SU-DHL-6 (cell line): Measurements from ENCODE around the gene LRIT1.

Source experiments
- H2AFZ ChIP-seq: fragments of 200-600 bp; sonication (generic); 2 replicates; pipeline ENCODE4 v1.6.1; 2014; ENCODE audit warnings: low read depth, mild to moderate bottlenecking, moderate library complexity, mixed read lengths, antibody characterized with exemption, low read length; ENCODE audit not compliant: severe bottlenecking
- H3F3A ChIP-seq: fragments of 200-600 bp; shearing (Covaris generic); 2 replicates; pipeline ENCODE4 v1.6.0; 2016; ENCODE audit warnings: antibody characterized with exemption, mild to moderate bottlenecking; ENCODE audit not compliant: insufficient read depth
- H3K27ac ChIP-seq: fragments of 200-600 bp; sonication (generic); 2 replicates; pipeline ENCODE4 v1.5.1; 2016; ENCODE audit warnings: low read depth, mild to moderate bottlenecking, low read length, moderate library complexity, mixed read lengths
- H3K27me3 ChIP-seq: fragments of 200-600 bp; sonication (generic), shearing (Covaris generic); 2 replicates; pipeline ENCODE4 v1.6.0; 2014; ENCODE audit warnings: mild to moderate bottlenecking, low read length
- H3K36me3 ChIP-seq: fragments of 200-600 bp; sonication (generic); 2 replicates; pipeline ENCODE4 v1.6.1; 2014; ENCODE audit warnings: mild to moderate bottlenecking, low read length, mixed read lengths
- H3K4me2 ChIP-seq: fragments of 300-600, 200-600 bp; shearing (Covaris generic), sonication (generic); 2 replicates; pipeline ENCODE4 v1.6.0; 2014; ENCODE audit warnings: low read length, low read depth, mild to moderate bottlenecking; ENCODE audit not compliant: poor library complexity, severe bottlenecking
- H3K4me3 ChIP-seq: fragments of 200-600 bp; sonication (generic); 2 replicates; pipeline ENCODE4 v1.5.1; 2014; ENCODE audit warnings: antibody characterized with exemption, low read length, mild to moderate bottlenecking, mixed read lengths; ENCODE audit not compliant: insufficient read depth, poor library complexity, severe bottlenecking
- H3K79me2 ChIP-seq: fragments of 200-600 bp; sonication (generic); 2 replicates; pipeline ENCODE4 v1.6.1; 2014; ENCODE audit warnings: mild to moderate bottlenecking, low read length, moderate library complexity; ENCODE audit not compliant: insufficient read depth
- H3K9ac ChIP-seq: fragments of 200-600 bp; sonication (generic); 2 replicates; pipeline ENCODE4 v1.7.0; 2014; ENCODE audit warnings: mild to moderate bottlenecking, low read length
- H3K9me2 ChIP-seq: fragments of 200-600 bp; sonication (generic); replicated peaks from 2 replicates; pipeline ENCODE4 v1.6.1; 2014; ENCODE audit warnings: low read length; ENCODE audit not compliant: insufficient read depth
- H3K9me3 ChIP-seq: fragments of 200-600 bp; sonication (generic); 2 replicates; pipeline ENCODE4 v1.6.1; 2014; ENCODE audit warnings: low read length, mixed read lengths; ENCODE audit not compliant: insufficient read depth
- H4K20me1 ChIP-seq: fragments of 200-600 bp; sonication (generic); 2 replicates; pipeline ENCODE4 v1.6.1; 2014; ENCODE audit warnings: low read depth, mild to moderate bottlenecking, antibody characterized with exemption, low read length, moderate library complexity, mixed read lengths
- CTCF ChIP-seq: fragments of 200-600 bp; sonication (generic); IDR thresholded peaks from one replicate; pipeline ENCODE4 v1.5.1; 2017; ENCODE audit warnings: antibody characterized with exemption, mild to moderate bottlenecking, low read length, moderate library complexity; ENCODE audit not compliant: insufficient read depth, poor library complexity, severe bottlenecking
- EZH2phosphoT487 ChIP-seq: fragments of 200-600 bp; sonication (generic), shearing (Covaris generic); conservative IDR thresholded peaks from 2 replicates; pipeline ENCODE4 v1.6.1; 2018; ENCODE audit warnings: mild to moderate bottlenecking, antibody characterized with exemption, low read length, moderate library complexity, mixed read lengths

Gene LRIT1

DNA sequence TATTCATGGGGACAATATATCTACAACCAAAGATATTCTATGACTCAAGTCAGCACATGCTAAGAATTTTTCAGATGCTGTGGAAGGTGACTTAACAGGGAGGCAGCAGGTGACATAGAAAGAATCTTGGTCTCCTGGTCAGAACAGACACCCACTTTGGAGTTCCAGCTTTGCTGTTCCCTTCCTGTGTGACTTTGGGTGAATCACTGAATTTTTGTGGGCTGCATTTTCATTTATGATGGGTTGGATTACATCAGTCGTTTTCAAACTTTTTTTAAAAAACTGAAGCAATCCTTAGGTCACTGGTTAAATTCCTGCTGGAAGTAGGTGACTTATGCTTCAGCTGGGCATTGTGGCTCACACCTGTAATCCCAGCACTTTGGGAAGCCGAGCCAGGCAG, 28.4 kb upstream of the LRIT1 start:
- H3K4me3 ChIP-seq: no peak overlapping the region
- H3K9ac ChIP-seq: no peak overlapping the region
- no peak overlapping the region for H2AFZ ChIP-seq
- no peaks in the 10 kb centered on the region for H3K9me3 ChIP-seq
- no peaks in the 10 kb centered on the region for H3K27me3 ChIP-seq
- H3K4me2 ChIP-seq: no peak overlapping the region
- no peaks in the 10 kb centered on the region for H3K79me2 ChIP-seq
- no peak for TF ChIP-seq EZH2phosphoT487
- TF ChIP-seq CTCF: no peak
- no peaks in the 10 kb centered on the region for H3K36me3 ChIP-seq
- no peaks in the 10 kb centered on the region for H3K9me2 ChIP-seq
- H3K27ac ChIP-seq: no peak overlapping the region
- no peaks in the 10 kb centered on the region for H4K20me1 ChIP-seq
- no peaks in the 10 kb centered on the region for H3F3A ChIP-seq

DNA sequence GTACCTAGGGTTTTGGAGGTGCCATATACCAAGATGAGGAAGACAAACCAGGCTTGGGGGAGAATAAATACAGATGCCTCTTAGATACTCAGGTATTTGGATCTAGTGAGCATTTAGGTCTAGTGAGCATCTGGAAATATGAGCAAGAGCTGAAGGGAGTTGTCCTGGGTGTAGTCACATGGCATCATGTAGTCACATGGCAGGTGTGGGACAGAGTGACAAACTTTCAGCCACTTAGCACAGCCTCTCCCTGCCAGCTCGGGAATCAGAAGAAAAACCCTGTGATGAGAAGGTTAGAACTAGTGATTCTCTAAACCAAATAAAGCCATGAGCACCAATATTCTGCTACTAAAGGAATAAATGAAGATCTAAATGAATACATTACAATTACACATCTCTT, 27.8 kb upstream of the LRIT1 start:
- Histone ChIP-seq H3K9ac (no peak overlapping the region), H3K36me3 (no peaks in the 10 kb centered on the region), H3K27me3 (no peaks in the 10 kb centered on the region), H3K9me2 (no peaks in the 10 kb centered on the region), H3K79me2 (no peaks in the 10 kb centered on the region), H2AFZ (no peak overlapping the region), H3K4me3 (no peak overlapping the region), H3K27ac (no peak overlapping the region), H3K4me2 (no peak overlapping the region), H3K9me3 (no peaks in the 10 kb centered on the region), H4K20me1 (no peaks in the 10 kb centered on the region), H3F3A (no peaks in the 10 kb centered on the region)
- TF ChIP-seq CTCF (no peak), EZH2phosphoT487 (no peak)

DNA sequence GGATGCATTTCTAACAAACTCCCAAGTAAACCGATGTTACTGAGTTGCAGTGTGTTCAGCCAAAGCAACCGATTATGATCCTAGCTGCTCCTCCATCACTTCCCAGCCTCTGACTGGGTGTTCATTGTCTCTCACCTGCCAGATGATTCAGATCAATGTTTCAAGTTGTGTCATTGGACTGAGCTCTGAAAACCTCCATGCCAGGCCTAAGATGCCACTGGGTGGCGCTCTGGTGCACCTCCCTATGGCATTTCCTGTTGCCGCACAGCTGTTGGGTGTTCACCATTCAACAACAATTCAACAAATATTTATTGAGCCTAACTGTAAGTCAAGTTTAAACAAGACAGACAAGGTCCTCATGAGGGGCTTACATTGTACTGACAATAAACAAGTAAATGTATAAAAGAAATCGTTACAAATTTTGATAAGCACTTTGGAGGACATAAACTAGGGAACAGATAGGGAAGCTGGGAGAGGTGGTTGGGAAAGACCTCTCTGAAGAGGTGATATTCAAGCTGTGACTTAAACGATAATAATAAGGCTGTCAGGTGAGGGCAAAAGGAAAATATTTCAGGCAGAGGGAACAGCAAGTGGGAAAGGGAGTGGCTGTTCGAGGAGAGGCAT, 26.3 kb upstream of the LRIT1 start:
- no peaks in the 10 kb centered on the region for H3K9me3 ChIP-seq
- H3K9ac ChIP-seq: no peak overlapping the region
- no peaks in the 10 kb centered on the region for H3K9me2 ChIP-seq
- H3K27me3 ChIP-seq: no peaks in the 10 kb centered on the region
- TF ChIP-seq CTCF (peak; percentile 55), EZH2phosphoT487 (no peak)
- no peaks in the 10 kb centered on the region for H3K36me3 ChIP-seq
- no peak overlapping the region for H3K27ac ChIP-seq
- no peak overlapping the region for H2AFZ ChIP-seq
- no peak overlapping the region for H3K4me2 ChIP-seq
- no peaks in the 10 kb centered on the region for H3K79me2 ChIP-seq
- H3K4me3 ChIP-seq: no peak overlapping the region
- no peaks in the 10 kb centered on the region for H3F3A ChIP-seq
- no peaks in the 10 kb centered on the region for H4K20me1 ChIP-seq
